ENCODE measurements around the gene SLC12A8. TPM values are rescaled to one million over a fixed set of nuclear protein-coding genes. Genes with fewer than 3 reads are reported as not detected.
A peak's percentile ranks its signal among the peaks of the same experiment; 100 is the strongest.

The SLC12A8 gene
- total RNA-seq, 1 donor from 2014 or later: 3.0 TPM

- no peaks in the 10 kb centered on the region for H3K36me3 Mint-ChIP-seq (ENCODE audit: unreplicated experiment)
- no peak overlapping the region for H3K4me3 Mint-ChIP-seq (ENCODE audit: unreplicated experiment)
- no peaks in the 10 kb centered on the region for H3K27me3 Mint-ChIP-seq (ENCODE audit: unreplicated experiment)
- no peak for DNase-seq (ENCODE audit: extremely low spot score, unreplicated experiment)
- TF ChIP-seq CTCF (IDR thresholded peaks at IDR 0.05): no peak
- H3K4me1 Mint-ChIP-seq (ENCODE audit: unreplicated experiment): peaks cover 55% of the 10 kb centered on the region
- H3K9me3 Mint-ChIP-seq (ENCODE audit: unreplicated experiment): no peaks in the 10 kb centered on the region
- peak overlapping the region; percentile 80 for H3K27ac Mint-ChIP-seq (ENCODE audit: unreplicated experiment)
Observed at GRCh38 chr3:125151916-125152315, 60.6 kb downstream of the SLC12A8 start.

GRCh38 chr3:125151442-125151817 lies 61.1 kb downstream of the SLC12A8 start:
- peaks cover 58% of the 10 kb centered on the region for H3K4me1 Mint-ChIP-seq (ENCODE audit: unreplicated experiment)

GRCh38 chr3:125150525-125151441 lies 61.8 kb downstream of the SLC12A8 start:
- H3K27ac Mint-ChIP-seq (ENCODE audit: unreplicated experiment): peak overlapping the region; percentile 80
- peak overlapping the region; percentile 44 for H3K4me3 Mint-ChIP-seq (ENCODE audit: unreplicated experiment)
- no peaks in the 10 kb centered on the region for H3K36me3 Mint-ChIP-seq (ENCODE audit: unreplicated experiment)
- no peak for DNase-seq (ENCODE audit: extremely low spot score, unreplicated experiment)
- TF ChIP-seq CTCF (IDR thresholded peaks at IDR 0.05): peak; percentile 64
- peaks cover 58% of the 10 kb centered on the region for H3K4me1 Mint-ChIP-seq (ENCODE audit: unreplicated experiment)
- H3K9me3 Mint-ChIP-seq (ENCODE audit: unreplicated experiment): no peaks in the 10 kb centered on the region
- H3K27me3 Mint-ChIP-seq (ENCODE audit: unreplicated experiment): no peaks in the 10 kb centered on the region

More at GRCh38 chr3:125151442-125151817, 61.1 kb downstream of the SLC12A8 start:
- peak overlapping the region; percentile 44 for H3K4me3 Mint-ChIP-seq (ENCODE audit: unreplicated experiment)
- no peaks in the 10 kb centered on the region for H3K36me3 Mint-ChIP-seq (ENCODE audit: unreplicated experiment)
- H3K27me3 Mint-ChIP-seq (ENCODE audit: unreplicated experiment): no peaks in the 10 kb centered on the region
- no peak for TF ChIP-seq CTCF (IDR thresholded peaks at IDR 0.05)
- peak overlapping the region; percentile 80 for H3K27ac Mint-ChIP-seq (ENCODE audit: unreplicated experiment)
- DNase-seq (ENCODE audit: extremely low spot score, unreplicated experiment): no peak
- H3K9me3 Mint-ChIP-seq (ENCODE audit: unreplicated experiment): no peaks in the 10 kb centered on the region

- no peaks in the 10 kb centered on the region for H3K36me3 Mint-ChIP-seq (ENCODE audit: unreplicated experiment)
- peaks cover 66% of the 10 kb centered on the region for H3K4me1 Mint-ChIP-seq (ENCODE audit: unreplicated experiment)
- no peak overlapping the region for H3K4me3 Mint-ChIP-seq (ENCODE audit: unreplicated experiment)
- DNase-seq (ENCODE audit: extremely low spot score, unreplicated experiment): no peak
- TF ChIP-seq CTCF (IDR thresholded peaks at IDR 0.05): no peak
- H3K27ac Mint-ChIP-seq (ENCODE audit: unreplicated experiment): no peak overlapping the region
- no peaks in the 10 kb centered on the region for H3K9me3 Mint-ChIP-seq (ENCODE audit: unreplicated experiment)
- H3K27me3 Mint-ChIP-seq (ENCODE audit: unreplicated experiment): no peaks in the 10 kb centered on the region
Observed at GRCh38 chr3:125149462-125149861, 63.1 kb downstream of the SLC12A8 start.

- Mint-ChIP-seq H3K9me3 (ENCODE audit: unreplicated experiment) (no peaks in the 10 kb centered on the region), H3K27me3 (ENCODE audit: unreplicated experiment) (no peaks in the 10 kb centered on the region), H3K27ac (ENCODE audit: unreplicated experiment) (peak overlapping the region; percentile 63), H3K36me3 (ENCODE audit: unreplicated experiment) (no peaks in the 10 kb centered on the region), H3K4me1 (ENCODE audit: unreplicated experiment) (peaks cover 73% of the 10 kb centered on the region), H3K4me3 (ENCODE audit: unreplicated experiment) (no peak overlapping the region)
- no peak for TF ChIP-seq CTCF (IDR thresholded peaks at IDR 0.05)
- no peak for DNase-seq (ENCODE audit: extremely low spot score, unreplicated experiment)
Observed at GRCh38 chr3:125148836-125149235, 63.7 kb downstream of the SLC12A8 start.

Measured in osteocyte (in vitro differentiated cells).